Activated CD4-positive, alpha-beta T cell treated with anti-CD3 and anti-CD28 coated beads for 1 hour (primary cell): ENCODE measurements around the gene MUSTN1.

Experiments used
- DNase-seq: peaks from one replicate; pipeline ENCODE4 v3.0.0-alpha.2; 2020

MUSTN1 gene

GRCh38 chr3:52851348-52851747, 16.5 kb upstream of the MUSTN1 start:
- DNase-seq: no peak

- no peak for DNase-seq
These were observed 14.8 kb upstream of the MUSTN1 start for GRCh38 chr3:52849656-52850055.

GRCh38 chr3:52848617-52849016, 13.8 kb upstream of the MUSTN1 start:
- no peak for DNase-seq

GRCh38 chr3:52847726-52848125, 12.9 kb upstream of the MUSTN1 start:
- DNase-seq: no peak

- no peak for DNase-seq
These were observed 12.4 kb upstream of the MUSTN1 start for GRCh38 chr3:52847241-52847640.

- no peak for DNase-seq
These were observed 11.7 kb upstream of the MUSTN1 start for GRCh38 chr3:52846432-52846965.

- no peak for DNase-seq
These were observed 11.0 kb upstream of the MUSTN1 start for GRCh38 chr3:52845691-52846431.

- no peak for DNase-seq
These were observed 10.3 kb upstream of the MUSTN1 start for GRCh38 chr3:52845157-52845556.

- no peak for DNase-seq
These were observed 9.6 kb upstream of the MUSTN1 start for GRCh38 chr3:52844290-52844975.

- no peak for DNase-seq
These were observed 9.1 kb upstream of the MUSTN1 start for GRCh38 chr3:52843881-52844280.

GRCh38 chr3:52843108-52843865, 8.5 kb upstream of the MUSTN1 start:
- DNase-seq: no peak

- DNase-seq: no peak
These were observed 7.6 kb upstream of the MUSTN1 start for GRCh38 chr3:52842424-52842823.

GRCh38 chr3:52841981-52842340, 7.1 kb upstream of the MUSTN1 start:
- DNase-seq: no peak

GRCh38 chr3:52841211-52841980, 6.6 kb upstream of the MUSTN1 start:
- no peak for DNase-seq

- no peak for DNase-seq
These were observed 5.2 kb upstream of the MUSTN1 start for GRCh38 chr3:52839892-52840545.

GRCh38 chr3:52839268-52839575, 4.4 kb upstream of the MUSTN1 start:
- no peak for DNase-seq

- no peak for DNase-seq
These were observed 3.9 kb upstream of the MUSTN1 start for GRCh38 chr3:52838561-52839267.

- DNase-seq: no peak
These were observed 2.2 kb upstream of the MUSTN1 start for GRCh38 chr3:52836986-52837385.

GRCh38 chr3:52836471-52836845, 1.6 kb upstream of the MUSTN1 start:
- DNase-seq: no peak

GRCh38 chr3:52835766-52836470, 1.1 kb upstream of the MUSTN1 start:
- DNase-seq: no peak

GRCh38 chr3:52833202-52833601, 1.6 kb downstream of the MUSTN1 start:
- no peak for DNase-seq
